Nephron (organoid): ENCODE measurements around the gene FAM114A2.
A peak's percentile ranks its signal among the peaks of the same experiment; 100 is the strongest.
"Not testable (repeated sequence)": the region's sequence is repeated elsewhere in the genome, so short reads cannot be mapped to it uniquely, and the experiment has no call there.

ENCODE experiments used
- H3K27ac Mint-ChIP-seq, 3 experiments: 2 replicates each; pipeline ENCODE4 v1.8.0; 2020; ENCODE audit warnings: mixed read lengths in 3 of 3, mild to moderate bottlenecking in 2 of 3, moderate library complexity in 1 of 3
- H3K27me3 Mint-ChIP-seq: 2 replicates; pipeline ENCODE4 v1.8.0; 2021; ENCODE audit warnings: low read depth, mild to moderate bottlenecking, moderate library complexity, mixed read lengths
- H3K36me3 Mint-ChIP-seq: 2 replicates; pipeline ENCODE4 v1.8.0; 2020; ENCODE audit warnings: low read depth, mixed read lengths
- H3K4me1 Mint-ChIP-seq: 2 replicates; pipeline ENCODE4 v1.8.0; 2020; ENCODE audit warnings: mixed read lengths
- H3K4me3 Mint-ChIP-seq, 3 experiments: 2 replicates each; pipeline ENCODE4 v1.8.0; 2020; ENCODE audit warnings: mild to moderate bottlenecking in 3 of 3, mixed read lengths in 3 of 3, moderate library complexity in 2 of 3
- H3K9me3 Mint-ChIP-seq: 2 replicates; pipeline ENCODE4 v1.8.0; 2020; ENCODE audit warnings: mixed read lengths
- CTCF ChIP-seq, 3 experiments: fragments of 200-600 bp; sonication (generic); IDR thresholded peaks; one replicate each; pipeline ENCODE4 v1.5.0; 2021; ENCODE audit warnings: antibody characterized with exemption in 3 of 3; ENCODE audit not compliant: unreplicated experiment in 3 of 3

FAM114A2 gene

DNA sequence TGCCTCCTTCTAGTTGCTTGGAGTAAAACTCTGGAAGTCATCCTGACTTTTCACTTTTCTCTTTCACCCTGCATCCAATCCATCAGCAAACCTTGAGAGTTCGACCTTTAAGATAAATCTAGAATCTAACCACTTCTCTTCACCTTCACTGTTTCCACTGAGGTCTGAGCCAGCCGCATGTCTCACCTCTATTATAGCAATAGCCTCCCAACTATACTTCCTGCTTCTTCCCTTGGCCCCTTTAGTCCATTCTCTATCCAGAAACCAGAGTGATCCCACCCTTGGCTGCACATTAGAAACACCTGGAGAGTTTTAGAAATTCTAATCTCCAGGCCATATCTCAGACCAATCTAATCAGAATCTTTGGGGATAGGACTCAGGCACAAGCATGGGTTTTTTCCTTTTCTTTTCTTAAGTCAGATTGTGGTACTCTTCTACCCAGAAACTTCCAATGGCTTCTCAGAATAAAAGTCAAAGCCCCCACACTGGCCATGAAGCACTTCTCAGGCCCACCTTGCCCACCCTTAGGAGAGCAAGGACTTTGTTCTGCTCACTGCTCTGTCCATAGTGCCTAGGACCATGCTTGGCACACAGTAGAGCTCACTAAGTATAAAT lies 33.2 kb upstream of the FAM114A2 start:
- Mint-ChIP-seq H3K9me3 (peaks cover 2% of the 10 kb centered on the region), H3K36me3 (no peaks in the 10 kb centered on the region), H3K27ac (peak overlapping the region in 1 of 3 experiments; percentile 4), H3K4me3 (no peak overlapping the region), H3K4me1 (peaks cover 13% of the 10 kb centered on the region), H3K27me3 (peaks cover 26% of the 10 kb centered on the region)
- TF ChIP-seq CTCF (IDR thresholded peaks at IDR 0.05; ENCODE audit: unreplicated experiment in 3 of 3): no peak

DNA sequence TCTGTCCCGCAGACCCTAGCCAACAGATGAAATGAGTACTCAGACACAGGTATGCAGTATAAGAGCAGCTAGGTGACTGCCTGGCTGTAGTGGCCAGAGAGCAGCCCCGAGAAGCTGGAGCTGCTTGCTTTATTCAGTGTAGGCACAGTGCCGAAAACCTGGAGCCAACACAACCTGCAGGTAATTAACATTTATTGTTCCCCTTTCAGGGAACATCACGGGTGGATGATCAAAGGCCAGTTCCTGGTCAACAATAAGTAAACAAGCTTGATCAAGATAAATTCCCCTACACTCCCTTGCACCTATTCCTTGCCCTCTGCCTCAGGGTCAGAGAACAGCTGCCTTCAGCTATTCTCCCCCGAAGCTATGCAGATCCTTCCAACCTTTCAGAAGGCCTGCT lies 31.1 kb upstream of the FAM114A2 start:
- H3K4me3 Mint-ChIP-seq, H3K27ac Mint-ChIP-seq, H3K36me3 Mint-ChIP-seq, H3K9me3 Mint-ChIP-seq: not testable (repeated sequence)
- peaks cover 11% of the 10 kb centered on the region for H3K4me1 Mint-ChIP-seq
- peaks cover 23% of the 10 kb centered on the region for H3K27me3 Mint-ChIP-seq

DNA sequence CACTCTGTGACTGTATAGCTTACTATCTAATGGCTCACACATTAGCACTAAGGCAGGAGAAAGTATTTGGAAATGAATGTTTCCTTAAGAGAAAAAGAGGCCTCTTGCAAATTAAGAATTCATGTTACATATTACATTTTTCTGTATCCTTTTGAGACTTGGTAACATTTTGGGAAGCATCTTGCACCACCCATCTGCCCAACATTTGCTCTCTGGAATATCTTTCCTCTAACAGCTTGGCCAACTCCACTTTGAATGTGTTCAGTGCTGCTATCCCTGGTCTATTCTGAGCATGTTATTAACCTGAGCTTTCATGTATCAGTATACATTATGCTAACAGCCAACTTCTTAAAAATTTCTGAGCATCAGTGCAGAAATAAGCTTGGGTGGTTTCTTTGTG lies 27.3 kb upstream of the FAM114A2 start:
- no peak overlapping the region for H3K27ac Mint-ChIP-seq
- H3K9me3 Mint-ChIP-seq: peaks cover 6% of the 10 kb centered on the region
- H3K27me3 Mint-ChIP-seq: peaks cover 10% of the 10 kb centered on the region
- TF ChIP-seq CTCF (IDR thresholded peaks at IDR 0.05; ENCODE audit: unreplicated experiment in 3 of 3): no peak
- no peaks in the 10 kb centered on the region for H3K4me1 Mint-ChIP-seq
- H3K36me3 Mint-ChIP-seq: peaks cover 5% of the 10 kb centered on the region
- H3K4me3 Mint-ChIP-seq: no peak overlapping the region

DNA sequence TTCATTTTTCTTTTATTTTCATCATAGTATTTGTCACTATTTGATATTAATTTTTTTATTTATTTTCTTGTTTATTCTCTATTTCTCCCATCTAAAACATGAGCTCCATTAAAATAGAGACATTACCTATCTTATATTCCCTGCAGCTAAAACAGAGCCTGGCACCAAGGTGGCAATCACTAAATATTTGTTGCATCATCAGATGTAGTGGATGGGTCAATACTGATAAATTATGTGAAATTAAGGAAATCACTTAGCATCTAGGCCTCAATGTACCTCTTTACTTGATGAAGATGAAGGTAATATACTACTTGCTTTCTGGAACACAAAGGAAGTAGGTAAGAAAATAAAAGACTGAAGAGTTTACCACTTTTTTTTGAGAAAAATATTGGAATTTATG lies 24.7 kb upstream of the FAM114A2 start:
- TF ChIP-seq CTCF (IDR thresholded peaks at IDR 0.05; ENCODE audit: unreplicated experiment in 3 of 3): no peak
- H3K36me3 Mint-ChIP-seq: peaks cover 9% of the 10 kb centered on the region
- H3K4me3 Mint-ChIP-seq: no peak overlapping the region
- peaks cover 6% of the 10 kb centered on the region for H3K4me1 Mint-ChIP-seq
- peaks cover 4% of the 10 kb centered on the region for H3K9me3 Mint-ChIP-seq
- H3K27me3 Mint-ChIP-seq: no peaks in the 10 kb centered on the region
- H3K27ac Mint-ChIP-seq: no peak overlapping the region

- H3K27me3 Mint-ChIP-seq: no peaks in the 10 kb centered on the region
- H3K4me1 Mint-ChIP-seq: peaks cover 13% of the 10 kb centered on the region
- no peak for TF ChIP-seq CTCF (IDR thresholded peaks at IDR 0.05; ENCODE audit: unreplicated experiment in 3 of 3)
Measured at GRCh38 chr5:154060606-154061005, 21.9 kb upstream of the FAM114A2 start.

GRCh38 chr5:154059583-154059982 lies 20.9 kb upstream of the FAM114A2 start:
- H3K4me1 Mint-ChIP-seq: peaks cover 13% of the 10 kb centered on the region
- H3K9me3 Mint-ChIP-seq: peaks cover 1% of the 10 kb centered on the region
- H3K4me3 Mint-ChIP-seq: no peak overlapping the region
- no peak overlapping the region for H3K27ac Mint-ChIP-seq
- no peaks in the 10 kb centered on the region for H3K27me3 Mint-ChIP-seq
- TF ChIP-seq CTCF (IDR thresholded peaks at IDR 0.05; ENCODE audit: unreplicated experiment in 3 of 3): no peak
- peaks cover 20% of the 10 kb centered on the region for H3K36me3 Mint-ChIP-seq

More at GRCh38 chr5:154060606-154061005, 21.9 kb upstream of the FAM114A2 start:
- H3K9me3 Mint-ChIP-seq: peaks cover 4% of the 10 kb centered on the region
- H3K36me3 Mint-ChIP-seq: peaks cover 16% of the 10 kb centered on the region
- H3K4me3 Mint-ChIP-seq: no peak overlapping the region
- H3K27ac Mint-ChIP-seq: no peak overlapping the region
